Measurements from ENCODE around the gene PDSS2.
A peak's percentile ranks its signal among the peaks of the same experiment; 100 is the strongest.
"Not testable (repeated sequence)": the region's sequence is repeated elsewhere in the genome, so short reads cannot be mapped to it uniquely, and the experiment has no call there.

PDSS2 gene

GRCh38 chr6:107459283-107460082 lies at the start of gene PDSS2:
Gene PDSS2 (minus strand): TSS chr6:107459564. CDS start chr6:107459285, 279 bp downstream.
- DNase-seq, result peak; percentile 97

GRCh38 chr6:107506145-107506544 lies 46.8 kb upstream of the PDSS2 start:
- no peak for DNase-seq

- DNase-seq, result no peak
These were observed 45.1 kb upstream of the PDSS2 start for GRCh38 chr6:107504270-107505026.

GRCh38 chr6:107496892-107497684 lies 37.7 kb upstream of the PDSS2 start:
- no peak for DNase-seq

- no peak for DNase-seq
These were observed 36.6 kb upstream of the PDSS2 start for GRCh38 chr6:107495971-107496370.

GRCh38 chr6:107495196-107495643 lies 35.9 kb upstream of the PDSS2 start:
- DNase-seq, result no peak

GRCh38 chr6:107493158-107494057 lies 34.0 kb upstream of the PDSS2 start:
- DNase-seq, result no peak

- DNase-seq, result no peak
These were observed 32.6 kb upstream of the PDSS2 start for GRCh38 chr6:107491760-107492660.

- DNase-seq, result no peak
These were observed 31.8 kb upstream of the PDSS2 start for GRCh38 chr6:107491138-107491609.

- DNase-seq, result no peak
These were observed 31.3 kb upstream of the PDSS2 start for GRCh38 chr6:107490566-107491137.

GRCh38 chr6:107489636-107490565 lies 30.5 kb upstream of the PDSS2 start, which contains the start of gene SOBP:
Gene SOBP (plus strand): TSS chr6:107490117. CDS start chr6:107490617, 500 bp downstream.
- peak; percentile 31 for DNase-seq

GRCh38 chr6:107488875-107489635 lies 29.7 kb upstream of the PDSS2 start:
- no peak for DNase-seq

- no peak for DNase-seq
These were observed 29.0 kb upstream of the PDSS2 start for GRCh38 chr6:107488174-107488874.

- no peak for DNase-seq
These were observed 25.8 kb upstream of the PDSS2 start for GRCh38 chr6:107485157-107485556.

- DNase-seq, result no peak
These were observed 19.8 kb upstream of the PDSS2 start for GRCh38 chr6:107479089-107479690.

- DNase-seq, result not testable (repeated sequence)
These were observed 16.5 kb upstream of the PDSS2 start for GRCh38 chr6:107475826-107476225.

- DNase-seq, result not testable (repeated sequence)
These were observed 16.0 kb upstream of the PDSS2 start for GRCh38 chr6:107475360-107475759.

Data from CD4-positive, alpha-beta T cell treated with Interleukin-21 for 1 hour (primary cell).